ENCODE measurements around the gene FZD7. TPM values are rescaled to one million over a fixed set of nuclear protein-coding genes. Genes with fewer than 3 reads are reported as not detected.
A peak's percentile ranks its signal among the peaks of the same experiment; 100 is the strongest.

The FZD7 gene
- total RNA-seq, 2 donors from 2014 or later: 193 to 266 TPM

- no peak for TF ChIP-seq CTCF (conservative IDR thresholded peaks at IDR 0.05)
- Histone ChIP-seq H3K27ac (ENCODE audit: low read depth, low read length) (no peak overlapping the region), H3K36me3 (ENCODE audit: control insufficient read depth, insufficient read depth, low read length) (no peaks in the 10 kb centered on the region), H3K9ac (ENCODE audit: extremely low read depth, low read length, poor library complexity, severe bottlenecking) (no peak overlapping the region), H3K4me1 (ENCODE audit: control insufficient read depth, insufficient read depth, low read length) (peaks cover 8% of the 10 kb centered on the region), H3K9me3 (ENCODE audit: control insufficient read depth, low read length) (no peaks in the 10 kb centered on the region), H3K27me3 (ENCODE audit: control insufficient read depth, insufficient read depth, low read length, poor library complexity, severe bottlenecking) (no peaks in the 10 kb centered on the region), H3K4me3 (ENCODE audit: low read length) (no peak overlapping the region)
- H3K36me3 Mint-ChIP-seq (ENCODE audit: low read depth): no peaks in the 10 kb centered on the region
- H3K27me3 Mint-ChIP-seq (ENCODE audit: insufficient read depth): peaks cover 36% of the 10 kb centered on the region
- H3K4me3 Mint-ChIP-seq: no peak overlapping the region
- peaks cover 29% of the 10 kb centered on the region for H3K4me1 Mint-ChIP-seq
- H3K9me3 Mint-ChIP-seq: no peaks in the 10 kb centered on the region
- no peak for DNase-seq
- no peak overlapping the region for H3K27ac Mint-ChIP-seq
- WGBS, 2 experiments (ENCODE audit: insufficient coverage in 1 of 2, insufficient read length in 1 of 2): 57 to 82% methylated on average over 1 to 3 of the region's 3 CpGs
Observed at GRCh38 chr2:202054679-202055078, 21.0 kb downstream of the FZD7 start.

GRCh38 chr2:202056611-202057010 is 23.0 kb downstream of the FZD7 start:
- Histone ChIP-seq H3K27me3 (ENCODE audit: control insufficient read depth, insufficient read depth, low read length, poor library complexity, severe bottlenecking) (no peaks in the 10 kb centered on the region), H3K4me1 (ENCODE audit: control insufficient read depth, insufficient read depth, low read length) (peaks cover 4% of the 10 kb centered on the region), H3K4me3 (ENCODE audit: low read length) (no peak overlapping the region), H3K9me3 (ENCODE audit: control insufficient read depth, low read length) (no peaks in the 10 kb centered on the region), H3K27ac (ENCODE audit: low read depth, low read length) (no peak overlapping the region), H3K36me3 (ENCODE audit: control insufficient read depth, insufficient read depth, low read length) (no peaks in the 10 kb centered on the region), H3K9ac (ENCODE audit: extremely low read depth, low read length, poor library complexity, severe bottlenecking) (no peak overlapping the region)
- 88 to 92% methylated on average over 2 of the region's 2 CpGs for WGBS, 2 experiments (ENCODE audit: insufficient coverage in 1 of 2, insufficient read length in 1 of 2)
- Mint-ChIP-seq H3K36me3 (ENCODE audit: low read depth) (no peaks in the 10 kb centered on the region), H3K9me3 (no peaks in the 10 kb centered on the region), H3K4me3 (no peak overlapping the region), H3K27ac (no peak overlapping the region), H3K4me1 (peaks cover 21% of the 10 kb centered on the region), H3K27me3 (ENCODE audit: insufficient read depth) (peaks cover 35% of the 10 kb centered on the region)
- no peak for DNase-seq
- peak; percentile 51 for TF ChIP-seq CTCF (conservative IDR thresholded peaks at IDR 0.05)

GRCh38 chr2:202060218-202060617 is 26.6 kb downstream of the FZD7 start:
- Mint-ChIP-seq H3K9me3 (no peaks in the 10 kb centered on the region), H3K4me1 (peaks cover 13% of the 10 kb centered on the region), H3K27ac (no peak overlapping the region), H3K27me3 (ENCODE audit: insufficient read depth) (peaks cover 17% of the 10 kb centered on the region), H3K4me3 (no peak overlapping the region), H3K36me3 (ENCODE audit: low read depth) (no peaks in the 10 kb centered on the region)
- peak; percentile 78 for TF ChIP-seq CTCF (conservative IDR thresholded peaks at IDR 0.05)
- Histone ChIP-seq H3K9ac (ENCODE audit: extremely low read depth, low read length, poor library complexity, severe bottlenecking) (no peak overlapping the region), H3K27ac (ENCODE audit: low read depth, low read length) (no peak overlapping the region), H3K4me3 (ENCODE audit: low read length) (no peak overlapping the region), H3K4me1 (ENCODE audit: control insufficient read depth, insufficient read depth, low read length) (peaks cover 4% of the 10 kb centered on the region), H3K36me3 (ENCODE audit: control insufficient read depth, insufficient read depth, low read length) (no peaks in the 10 kb centered on the region), H3K27me3 (ENCODE audit: control insufficient read depth, insufficient read depth, low read length, poor library complexity, severe bottlenecking) (no peaks in the 10 kb centered on the region), H3K9me3 (ENCODE audit: control insufficient read depth, low read length) (no peaks in the 10 kb centered on the region)
- DNase-seq: no peak
- 80% methylated on average over 2 of the region's 3 CpGs; no CpG with 5 or more reads in 1 of the 2 experiments for WGBS, 2 experiments (ENCODE audit: insufficient coverage in 1 of 2, insufficient read length in 1 of 2)
